Raji (cell line): ENCODE measurements around the gene TMEM51.

ENCODE experiments used
- POLR2A ChIP-seq: IDR thresholded peaks from 2 replicates; pipeline ENCODE4 v1.6.1; 2011; ENCODE audit warnings: low read depth, low read length, control low read depth; ENCODE audit not compliant: insufficient read depth

The TMEM51 gene

DNA sequence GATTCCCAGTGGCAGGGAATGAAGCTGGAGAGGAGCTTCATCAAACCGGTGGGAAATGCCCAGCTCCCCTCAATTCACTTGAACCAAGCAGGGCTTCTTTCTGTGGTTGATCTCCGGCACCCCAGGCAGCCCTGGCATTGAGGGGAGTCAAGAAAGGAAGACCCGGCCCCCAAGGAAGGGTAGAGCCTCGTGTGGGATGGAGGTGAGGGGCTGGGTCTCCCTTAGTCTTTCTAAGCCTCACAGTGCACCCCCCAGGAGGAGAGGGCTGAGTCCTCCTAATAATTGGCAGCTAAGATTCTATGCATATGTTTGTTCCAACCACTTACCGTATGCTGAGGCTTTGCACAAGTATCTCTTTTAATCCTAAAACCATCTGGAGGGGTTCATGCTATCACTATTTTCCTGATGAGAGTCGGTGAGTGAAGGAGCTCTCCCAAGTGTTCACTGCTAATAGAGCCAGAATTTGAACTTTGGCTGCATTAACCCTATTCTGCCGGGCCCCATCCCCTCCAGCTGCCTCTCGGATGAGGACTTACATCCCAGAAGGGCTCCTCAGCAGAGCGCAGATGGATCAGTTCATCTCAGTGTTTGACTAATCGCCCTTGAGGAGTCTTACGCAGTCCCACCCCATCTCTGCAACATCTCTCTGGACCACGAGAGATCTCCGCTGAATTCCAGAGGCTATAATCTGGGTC, 33.1 kb upstream of the TMEM51 start:
- no peak for TF ChIP-seq POLR2A

DNA sequence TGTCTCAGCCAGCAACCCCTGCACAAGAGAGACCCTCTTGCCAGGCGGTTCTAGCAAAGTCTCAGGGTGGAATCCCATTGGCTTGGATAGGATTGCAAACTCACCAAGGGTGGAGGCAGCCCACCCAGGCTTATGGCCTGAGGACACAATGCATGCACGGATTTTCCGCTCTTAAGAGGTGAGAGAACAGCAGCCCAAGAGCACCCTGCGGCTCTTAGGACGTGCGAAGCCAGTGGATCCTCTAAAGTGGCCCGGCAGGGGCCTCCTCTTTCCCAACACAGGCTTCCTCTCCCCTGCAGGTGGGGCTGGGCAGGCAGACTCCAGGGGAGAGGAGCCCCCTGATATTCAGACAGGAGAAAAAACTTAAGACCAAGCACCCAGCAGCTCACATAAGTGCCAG, 31.2 kb upstream of the TMEM51 start:
- TF ChIP-seq POLR2A = no peak

DNA sequence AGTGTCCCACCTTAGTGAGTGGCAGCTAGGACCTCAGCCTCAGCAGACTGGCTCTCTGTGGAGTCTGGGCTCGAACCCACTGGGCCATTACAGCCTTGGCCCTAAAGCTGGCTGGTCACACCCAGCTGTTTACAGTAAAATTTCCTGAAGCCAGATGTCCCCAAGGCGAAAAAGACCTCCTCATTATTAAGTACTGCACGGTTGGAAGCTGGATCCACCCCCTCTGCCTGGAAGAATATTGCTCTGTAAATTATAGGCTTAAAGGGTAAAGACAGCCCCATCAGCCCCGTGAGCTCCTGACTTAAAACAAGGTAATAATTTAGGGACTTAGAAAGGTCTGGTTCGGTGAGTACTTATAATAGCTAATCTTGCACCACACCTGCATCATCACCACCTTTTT, 30.3 kb upstream of the TMEM51 start:
- TF ChIP-seq POLR2A = no peak

DNA sequence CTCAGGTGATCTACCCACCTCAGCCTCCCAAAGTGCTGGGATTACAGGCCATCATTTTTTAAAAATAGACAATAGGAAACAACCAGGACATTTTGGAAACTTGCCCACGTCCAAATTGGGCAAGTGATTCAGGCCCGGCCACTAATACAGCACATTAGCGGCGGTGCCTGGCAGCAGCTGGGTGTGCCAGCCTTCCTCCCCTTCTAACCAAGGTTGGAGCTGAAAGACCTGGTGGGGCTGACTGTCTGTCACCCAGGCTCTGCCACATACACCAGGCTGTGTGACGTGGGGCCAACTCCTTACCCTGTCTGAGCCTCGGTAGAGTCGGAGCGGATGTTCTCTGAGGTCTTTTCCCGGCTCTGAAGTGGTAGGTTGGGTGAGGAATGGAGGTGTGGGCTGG, 29.6 kb upstream of the TMEM51 start:
- no peak for TF ChIP-seq POLR2A

DNA sequence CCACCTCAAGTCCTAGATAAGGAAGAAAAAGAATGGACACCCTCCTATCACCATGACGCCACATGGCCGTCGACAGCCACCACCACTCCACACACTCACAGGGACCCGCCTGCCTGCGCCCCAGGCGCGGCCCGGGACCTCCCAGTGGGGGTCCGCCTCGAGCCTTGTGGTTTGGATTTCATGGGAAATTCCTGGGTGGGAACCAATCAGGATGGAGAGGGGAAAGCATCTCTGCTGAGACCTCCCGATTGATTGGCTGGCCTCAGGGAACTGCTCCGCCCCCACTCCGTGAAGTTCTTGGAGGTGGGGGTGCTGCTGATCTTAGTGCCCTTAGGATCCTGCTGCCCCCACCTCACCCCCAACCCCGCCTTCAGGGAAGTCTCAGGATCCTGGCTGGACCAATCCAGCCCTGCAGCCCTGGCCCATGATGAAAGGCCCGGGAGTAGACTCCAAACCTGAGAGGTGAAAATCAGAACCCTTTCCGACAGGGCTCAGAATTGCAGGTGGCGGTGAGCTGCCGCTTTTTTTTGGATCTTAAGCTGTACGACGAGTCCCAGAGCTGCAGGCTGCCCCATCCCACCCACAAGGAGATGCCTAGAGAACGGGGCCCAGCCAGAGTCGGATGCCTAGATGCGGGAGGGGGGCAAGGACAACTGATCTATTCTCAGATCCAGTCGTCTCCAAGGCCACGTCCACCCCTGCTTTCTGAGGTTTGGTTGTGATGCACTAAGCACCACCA, 29.0 kb upstream of the TMEM51 start:
- no peak for TF ChIP-seq POLR2A

DNA sequence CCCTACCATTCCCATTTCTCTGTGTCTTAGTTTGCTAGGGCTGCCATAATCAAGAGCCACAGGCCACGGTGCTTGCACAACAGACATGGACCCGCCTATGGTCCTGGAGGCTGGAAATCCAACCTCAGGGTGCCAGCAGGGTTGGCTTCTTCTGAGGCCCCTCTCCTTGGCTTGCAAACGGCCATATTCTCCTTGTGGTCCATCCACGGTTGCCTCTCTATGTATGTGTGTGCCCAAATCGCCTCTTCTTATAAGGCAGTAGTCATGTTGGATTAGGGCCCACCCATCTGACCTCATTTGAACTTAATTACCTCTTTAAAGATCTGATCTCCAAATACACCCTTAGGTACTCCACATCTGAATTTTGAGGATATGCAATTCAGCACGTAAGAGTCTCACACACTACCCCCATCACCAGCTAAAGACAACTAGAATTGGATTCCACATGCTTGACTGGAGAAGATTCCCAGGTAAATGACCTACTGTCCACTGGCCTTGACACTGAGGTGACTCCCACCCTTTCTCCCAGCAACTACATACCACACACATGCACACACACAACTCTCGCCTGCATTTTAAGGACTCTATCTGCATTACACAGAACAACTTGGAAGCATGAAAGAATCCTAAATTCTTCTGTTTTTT, 28.3 kb upstream of the TMEM51 start:
- no peak for TF ChIP-seq POLR2A

DNA sequence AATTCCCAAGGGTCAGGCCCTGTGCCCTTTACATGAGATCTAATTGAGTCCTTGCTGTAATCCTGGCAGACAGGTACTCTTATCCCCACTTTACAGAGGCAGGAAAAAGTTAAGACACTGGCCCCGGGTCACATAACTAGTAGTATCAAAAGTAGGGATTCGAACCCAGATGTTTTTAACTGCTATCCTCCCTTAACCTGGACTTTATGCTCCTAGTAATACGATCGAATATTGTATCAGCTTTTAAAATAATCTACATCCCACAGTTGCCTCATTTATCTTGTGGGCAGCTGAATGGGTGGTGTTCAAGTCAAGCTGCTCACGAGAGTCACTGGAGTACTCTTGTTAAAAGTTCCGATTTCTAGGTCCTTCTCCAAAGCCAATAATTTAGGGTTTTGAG, 25.5 kb upstream of the TMEM51 start:
- no peak for TF ChIP-seq POLR2A

DNA sequence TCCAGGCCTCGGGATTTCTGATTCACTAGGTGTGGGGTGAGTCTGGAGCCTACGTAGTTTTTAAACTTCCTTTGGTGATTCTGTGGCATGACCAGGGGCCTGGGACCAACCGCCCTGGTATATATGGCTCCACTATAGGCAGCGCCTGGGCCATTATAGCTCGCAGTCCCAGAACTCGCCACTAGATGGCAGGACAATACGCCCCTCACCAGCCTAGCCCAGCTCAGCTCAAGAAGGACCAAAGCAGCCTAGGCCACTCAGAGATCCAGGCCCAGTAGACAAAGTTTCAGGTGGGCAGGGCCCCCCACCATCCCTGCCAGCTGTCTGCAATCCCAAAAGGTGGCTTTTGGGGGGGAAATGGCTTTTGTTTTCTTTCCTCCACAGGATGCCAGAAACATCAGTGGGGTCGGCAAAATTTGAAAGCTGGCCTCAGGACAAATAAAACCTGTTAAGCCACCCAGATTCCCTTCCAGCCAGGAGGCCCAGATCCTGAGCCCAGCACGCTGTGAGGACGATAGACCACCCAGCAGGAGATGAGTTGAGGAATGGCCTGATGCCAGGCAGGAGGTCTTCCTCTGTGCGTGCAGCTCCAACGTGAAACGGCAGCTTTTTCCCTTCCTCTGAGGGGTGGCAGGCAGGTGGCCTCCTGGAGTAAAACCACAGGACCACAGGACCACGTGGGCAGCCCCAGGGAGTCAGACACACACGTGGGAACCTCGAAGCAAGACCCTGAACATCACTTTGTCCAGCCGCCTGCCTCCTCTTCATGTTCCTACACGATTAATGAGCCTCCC, 24.8 kb upstream of the TMEM51 start:
- TF ChIP-seq POLR2A = no peak

DNA sequence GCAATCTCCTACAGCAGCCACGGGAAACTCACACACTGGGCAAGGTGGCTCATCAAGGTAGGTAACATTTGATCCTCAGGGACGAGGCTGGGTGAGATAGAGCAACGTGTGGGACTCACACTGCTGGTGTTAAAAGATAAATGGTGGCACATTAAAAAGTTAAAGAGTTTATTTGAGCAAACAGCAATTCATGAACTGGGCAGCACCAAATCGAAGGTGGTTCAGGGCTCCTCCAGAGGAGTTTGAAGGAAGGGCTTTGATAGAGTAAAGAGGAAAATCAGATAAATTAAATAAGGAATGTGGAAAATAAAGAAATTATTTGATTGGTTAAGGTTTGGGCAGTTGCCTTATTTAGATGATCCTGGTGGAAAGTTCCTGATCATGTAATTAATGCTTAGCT, 23.6 kb upstream of the TMEM51 start:
- TF ChIP-seq POLR2A = no peak

DNA sequence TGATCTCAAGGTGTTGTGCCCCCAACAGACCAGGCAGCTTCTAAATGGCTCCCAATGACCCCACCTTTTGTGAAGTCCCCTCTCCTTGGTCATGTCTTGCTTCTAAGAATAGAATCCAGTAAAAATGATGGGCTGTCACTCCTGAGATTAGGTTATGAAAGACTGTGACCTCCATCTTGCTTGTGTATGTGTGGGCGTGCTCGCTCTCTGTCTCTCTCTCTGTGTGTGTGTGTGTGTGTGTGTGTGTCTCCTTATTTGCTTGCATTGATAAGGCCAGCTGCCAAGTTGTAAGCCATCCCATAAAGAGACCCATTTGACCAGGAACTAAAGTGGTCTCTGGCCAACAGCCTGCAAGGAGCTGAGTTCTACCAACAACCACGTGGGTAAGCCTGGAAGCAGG, 22.9 kb upstream of the TMEM51 start:
- TF ChIP-seq POLR2A = no peak

DNA sequence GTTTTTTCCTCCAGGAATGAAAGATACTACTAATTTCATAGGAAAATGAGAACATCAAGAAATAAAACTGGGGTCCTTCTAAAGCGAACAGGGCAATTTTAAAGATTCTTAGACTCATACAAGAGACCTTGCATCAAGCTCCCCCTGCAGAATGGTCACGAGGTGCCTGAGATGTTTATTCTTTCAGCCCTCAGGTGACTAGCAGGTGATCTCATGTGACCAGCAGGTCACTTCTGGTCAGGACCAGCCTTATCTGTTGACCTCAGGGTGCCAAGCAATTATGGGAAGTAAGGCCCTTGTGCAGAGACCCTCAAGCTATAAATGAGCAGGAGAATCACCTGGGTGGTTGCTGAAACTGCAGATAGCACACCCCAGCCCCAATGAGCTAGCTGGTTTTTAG, 20.6 kb upstream of the TMEM51 start:
- no peak for TF ChIP-seq POLR2A

DNA sequence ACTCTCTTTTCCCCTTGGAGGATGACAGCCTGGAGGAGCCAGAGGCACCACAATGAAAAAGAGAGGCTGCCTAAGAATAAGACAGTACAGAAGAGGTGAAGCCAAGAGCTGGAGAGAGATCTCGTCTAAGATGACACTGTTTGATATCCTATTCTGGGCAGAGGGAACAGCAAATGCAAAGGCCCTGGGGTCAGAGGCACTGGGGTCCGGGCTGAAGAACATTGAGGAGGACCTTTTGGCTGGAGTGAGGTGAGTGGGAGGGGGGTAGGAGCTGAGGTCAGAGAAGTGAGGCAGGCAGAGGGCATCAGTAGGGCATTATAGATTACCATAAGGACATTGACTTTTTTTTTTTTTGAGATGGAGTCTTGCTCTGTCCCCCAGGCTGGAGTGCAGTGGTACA, 19.3 kb upstream of the TMEM51 start:
- no peak for TF ChIP-seq POLR2A

DNA sequence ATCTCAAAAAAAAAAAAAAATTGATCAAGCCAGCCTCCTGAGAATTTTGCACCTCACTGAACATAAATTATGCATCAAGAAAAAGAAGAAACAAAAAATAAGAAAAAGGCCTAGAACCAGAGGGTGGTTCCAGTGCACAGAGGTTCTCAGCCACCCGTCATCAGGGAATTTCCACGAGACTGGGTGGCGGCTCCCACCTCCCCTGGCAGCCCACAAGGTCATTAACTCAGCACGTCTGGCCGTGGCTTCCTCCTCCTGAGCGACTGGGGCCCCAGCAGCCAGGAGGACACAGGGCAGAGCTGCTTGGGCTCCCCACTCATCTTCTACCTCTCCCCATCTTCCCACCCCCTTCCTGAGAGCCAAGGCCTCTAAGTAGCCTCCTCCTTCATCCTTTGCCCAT, 15.7 kb upstream of the TMEM51 start:
- no peak for TF ChIP-seq POLR2A

DNA sequence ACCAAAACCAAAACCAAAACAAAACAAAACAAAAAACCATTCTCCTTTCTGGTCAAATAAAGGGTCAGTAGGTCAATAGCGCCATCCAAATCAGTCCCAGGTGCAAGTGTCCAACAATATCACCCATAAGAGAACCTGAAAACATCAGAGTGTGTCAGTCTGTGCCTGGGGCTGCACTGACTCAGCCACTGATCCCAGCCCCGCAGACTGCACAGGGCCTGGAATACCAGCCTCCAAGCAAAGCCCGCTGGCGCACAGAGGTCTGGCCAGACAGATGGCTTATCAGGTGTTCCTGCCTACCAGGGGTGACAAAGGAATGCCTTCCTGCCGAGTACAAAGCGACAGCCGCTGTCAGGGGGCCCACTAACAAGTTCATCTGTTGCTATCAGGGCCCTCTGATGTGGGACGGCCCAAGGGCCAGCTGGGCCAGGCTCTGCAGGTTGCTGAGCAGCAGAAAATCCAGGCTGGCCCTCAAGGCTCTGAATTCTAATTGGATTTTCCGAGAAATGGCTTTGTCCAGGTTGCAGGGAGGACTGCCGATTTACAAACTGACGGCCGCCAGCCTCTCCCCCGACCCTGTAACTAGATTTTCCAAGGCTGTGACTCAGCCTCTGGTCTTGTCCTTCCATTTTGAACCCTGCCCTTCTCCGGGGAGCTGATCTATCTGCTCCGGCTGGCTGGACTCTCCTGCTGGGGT, 13.7 kb upstream of the TMEM51 start:
- TF ChIP-seq POLR2A = no peak
